ENCODE data around the gene PARVB. TPM values are rescaled to one million over a fixed set of nuclear protein-coding genes. Genes with fewer than 3 reads are reported as not detected.

PARVB gene
- total RNA-seq, 1 donor from 2014 or later: 4.4 TPM

- Mint-ChIP-seq H3K4me3 (ENCODE audit: unreplicated experiment) (no peak overlapping the region), H3K36me3 (ENCODE audit: unreplicated experiment) (no peaks in the 10 kb centered on the region), H3K4me1 (ENCODE audit: unreplicated experiment) (peaks cover 6% of the 10 kb centered on the region), H3K27me3 (ENCODE audit: unreplicated experiment) (peaks cover 16% of the 10 kb centered on the region), H3K27ac (ENCODE audit: unreplicated experiment) (no peak overlapping the region), H3K9me3 (ENCODE audit: unreplicated experiment) (peaks cover under 1% of the 10 kb centered on the region)
- TF ChIP-seq CTCF (IDR thresholded peaks at IDR 0.05): no peak
- peak; percentile 51 for DNase-seq (ENCODE audit: extremely low spot score, unreplicated experiment)
These were observed 190.7 kb downstream of the PARVB start for GRCh38 chr22:44214764-44215163.

DNA sequence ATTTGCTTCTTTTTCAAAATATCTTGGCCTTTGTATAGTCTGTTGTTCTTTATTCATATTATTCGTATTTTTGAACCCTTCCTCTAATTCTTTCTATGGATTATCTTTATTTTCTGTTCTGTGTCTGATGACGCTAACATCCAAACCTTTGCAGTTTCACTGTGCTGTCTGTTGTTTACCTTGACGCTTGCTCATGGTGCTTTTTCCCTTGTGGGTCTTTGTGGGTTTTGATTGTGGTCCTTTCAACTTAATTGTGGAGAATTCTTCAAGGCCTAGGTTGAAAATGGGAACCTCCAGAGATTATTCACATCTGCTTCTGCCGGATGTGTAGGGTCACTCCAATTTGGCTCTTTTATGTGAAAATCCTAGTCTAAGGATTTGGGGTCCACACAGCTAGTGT is 191.2 kb downstream of the PARVB start:
- Mint-ChIP-seq H3K27me3 (ENCODE audit: unreplicated experiment) (peaks cover 10% of the 10 kb centered on the region), H3K36me3 (ENCODE audit: unreplicated experiment) (no peaks in the 10 kb centered on the region), H3K4me3 (ENCODE audit: unreplicated experiment) (no peak overlapping the region), H3K4me1 (ENCODE audit: unreplicated experiment) (peaks cover 6% of the 10 kb centered on the region), H3K27ac (ENCODE audit: unreplicated experiment) (no peak overlapping the region), H3K9me3 (ENCODE audit: unreplicated experiment) (no peaks in the 10 kb centered on the region)
- DNase-seq (ENCODE audit: extremely low spot score, unreplicated experiment): peak; percentile 6
- no peak for TF ChIP-seq CTCF (IDR thresholded peaks at IDR 0.05)

- no peak for TF ChIP-seq CTCF (IDR thresholded peaks at IDR 0.05)
- no peak overlapping the region for H3K4me3 Mint-ChIP-seq (ENCODE audit: unreplicated experiment)
- H3K9me3 Mint-ChIP-seq (ENCODE audit: unreplicated experiment): peaks cover 5% of the 10 kb centered on the region
- no peaks in the 10 kb centered on the region for H3K36me3 Mint-ChIP-seq (ENCODE audit: unreplicated experiment)
- no peaks in the 10 kb centered on the region for H3K27me3 Mint-ChIP-seq (ENCODE audit: unreplicated experiment)
- no peak overlapping the region for H3K27ac Mint-ChIP-seq (ENCODE audit: unreplicated experiment)
- H3K4me1 Mint-ChIP-seq (ENCODE audit: unreplicated experiment): no peaks in the 10 kb centered on the region
- peak; percentile 46 for DNase-seq (ENCODE audit: extremely low spot score, unreplicated experiment)
These were observed 193.2 kb downstream of the PARVB start for GRCh38 chr22:44217346-44217745.

DNA sequence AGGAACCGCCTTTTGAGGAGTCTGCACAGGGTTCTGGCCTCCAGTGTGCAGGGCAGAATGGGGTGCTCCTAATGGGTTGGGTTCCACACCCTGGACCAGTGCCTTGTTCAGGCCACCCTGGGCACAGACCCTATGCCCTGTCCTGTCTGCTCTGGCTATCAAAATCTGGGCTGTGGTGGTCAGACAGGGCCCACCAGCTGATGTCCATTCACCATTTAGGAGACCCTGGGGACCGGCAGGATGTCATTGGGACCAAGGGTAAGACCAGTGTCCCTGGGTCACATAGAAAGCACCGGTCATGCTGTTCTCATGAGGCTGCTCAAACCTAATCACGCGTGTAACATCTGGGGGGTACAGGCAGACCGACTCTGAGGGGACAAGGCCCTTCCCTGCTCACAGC is 194.0 kb downstream of the PARVB start:
- no peak for TF ChIP-seq CTCF (IDR thresholded peaks at IDR 0.05)

DNA sequence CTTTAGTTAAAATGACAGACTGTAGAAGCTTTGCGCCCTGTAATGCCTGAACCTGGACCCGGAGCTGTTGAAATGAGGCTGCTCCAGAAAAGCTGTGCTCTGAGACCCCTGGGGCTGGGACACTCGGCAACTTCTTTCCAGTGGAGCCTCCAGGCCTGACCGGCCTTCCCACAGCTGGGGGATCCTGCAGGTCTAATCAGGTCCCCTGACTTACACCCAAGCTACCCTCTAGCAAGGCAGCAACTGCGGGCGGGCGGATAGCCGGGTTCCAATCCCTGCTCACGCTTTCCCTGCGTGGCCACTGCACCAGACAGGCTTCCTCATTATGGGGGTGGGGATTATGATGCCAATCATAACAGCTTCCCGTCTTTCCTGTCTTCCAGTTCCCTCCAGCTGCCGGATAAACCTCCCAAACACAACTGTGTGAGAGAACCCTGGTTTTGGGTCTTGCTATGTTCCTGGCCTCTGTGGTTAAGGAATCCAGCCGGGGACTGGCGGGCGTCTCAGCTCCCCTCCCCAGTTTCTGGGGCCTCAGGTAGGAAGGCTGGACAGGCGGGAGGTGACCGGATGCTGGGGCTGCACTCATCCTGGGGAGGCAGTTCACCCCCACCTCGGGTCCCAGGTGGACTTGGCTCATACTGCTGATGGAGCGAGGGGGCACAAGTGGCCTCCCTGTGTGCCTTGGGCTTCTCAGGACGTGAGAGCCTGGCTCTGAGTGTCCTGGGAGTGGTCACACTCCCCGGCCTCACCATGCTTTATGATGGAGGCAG is 195.2 kb downstream of the PARVB start:
- H3K4me1 Mint-ChIP-seq (ENCODE audit: unreplicated experiment): no peaks in the 10 kb centered on the region
- no peaks in the 10 kb centered on the region for H3K36me3 Mint-ChIP-seq (ENCODE audit: unreplicated experiment)
- no peak for TF ChIP-seq CTCF (IDR thresholded peaks at IDR 0.05)
- DNase-seq (ENCODE audit: extremely low spot score, unreplicated experiment): peak; percentile 80
- no peak overlapping the region for H3K27ac Mint-ChIP-seq (ENCODE audit: unreplicated experiment)
- peaks cover 5% of the 10 kb centered on the region for H3K9me3 Mint-ChIP-seq (ENCODE audit: unreplicated experiment)
- H3K4me3 Mint-ChIP-seq (ENCODE audit: unreplicated experiment): no peak overlapping the region
- H3K27me3 Mint-ChIP-seq (ENCODE audit: unreplicated experiment): peaks cover 6% of the 10 kb centered on the region

More for the DNA sequence above, 194.0 kb downstream of the PARVB start:
- DNase-seq (ENCODE audit: extremely low spot score, unreplicated experiment): peak; percentile 77
- Mint-ChIP-seq H3K9me3 (ENCODE audit: unreplicated experiment) (peaks cover 5% of the 10 kb centered on the region), H3K36me3 (ENCODE audit: unreplicated experiment) (no peaks in the 10 kb centered on the region), H3K4me3 (ENCODE audit: unreplicated experiment) (no peak overlapping the region), H3K27me3 (ENCODE audit: unreplicated experiment) (no peaks in the 10 kb centered on the region), H3K27ac (ENCODE audit: unreplicated experiment) (no peak overlapping the region), H3K4me1 (ENCODE audit: unreplicated experiment) (no peaks in the 10 kb centered on the region)
